ENCODE data around the gene CELF3. TPM values are rescaled to one million over a fixed set of nuclear protein-coding genes. Genes with fewer than 3 reads are reported as not detected.

Gene CELF3
- total RNA-seq = 0.18 TPM

GRCh38 chr1:151716771-151717631 is at the start of gene CELF3:
Gene CELF3 (minus strand): TSS chr1:151716803. CDS start chr1:151716020, 783 bp downstream.

GRCh38 chr1:151762941-151763921 is 46.6 kb upstream of the CELF3 start, which contains the start of gene MRPL9:
Gene MRPL9 (minus strand): TSS chr1:151763496. CDS start chr1:151763479, 17 bp downstream.

DNA sequence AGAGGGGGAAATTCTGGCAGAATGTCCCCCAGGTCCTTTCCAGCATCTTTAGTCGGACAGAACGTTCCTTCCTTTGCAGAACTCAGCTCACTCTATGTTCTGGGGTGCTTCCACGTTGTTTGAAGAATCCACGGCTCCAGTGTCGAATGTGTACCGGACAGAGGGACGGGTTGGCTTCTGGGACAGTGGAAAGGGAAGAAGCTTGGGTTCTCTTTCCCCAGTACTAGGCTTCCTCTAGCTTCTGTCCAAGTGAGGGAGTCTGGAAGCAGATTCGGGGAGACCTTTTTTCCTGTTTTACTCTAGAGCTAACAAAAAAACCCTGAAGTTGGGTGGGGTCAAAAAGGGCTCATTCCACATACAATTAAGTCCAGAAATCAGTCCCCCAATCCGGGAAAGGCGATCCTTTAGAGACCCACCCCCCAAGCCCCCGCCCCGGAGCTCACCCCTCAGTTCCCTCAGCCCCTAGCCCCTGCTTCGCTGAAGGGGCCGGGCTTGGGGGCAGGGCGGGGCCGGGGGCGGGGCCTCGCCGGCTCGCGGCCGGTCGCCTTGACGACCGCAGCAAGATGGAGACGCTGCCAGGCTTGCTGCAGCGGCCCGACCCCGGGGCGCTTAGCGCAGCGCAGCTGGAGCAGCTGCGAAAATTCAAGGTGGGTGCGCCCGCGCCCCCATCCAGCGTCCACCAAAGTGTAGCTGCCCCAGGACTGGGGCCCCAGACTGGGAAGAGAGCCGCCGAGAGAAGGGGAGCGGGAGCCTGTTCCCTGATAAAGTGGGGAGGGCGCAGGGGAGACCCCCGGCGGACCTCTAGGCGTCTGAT is 4.6 kb upstream of the CELF3 start, which contains the start of gene RIIAD1:
RIIAD1 (plus strand) TSS at position 549 of the 814 bp plus-strand sequence; CDS start at position 564, 15 bp downstream.

Small RNA genes within 50 kb of the gene (small RNA-seq; reads per million reads assigned to genes)
- not detected for gene RNU6-662P (ENCODE audit: low replicate concordance)

Other genes with a start within 250 kb of the CELF3 start
- gene CGN, start 205.4 kb downstream of the CELF3 start, total RNA-seq = 20.6 TPM
- 12.8 TPM for gene TUFT1, start 176.5 kb downstream of the CELF3 start, total RNA-seq
- gene SNX27, start 104.8 kb downstream of the CELF3 start, total RNA-seq = 44.3 TPM
- gene RIIAD1, start 4.7 kb upstream of the CELF3 start, total RNA-seq = 2.3 TPM
- gene MRPL9, start 46.7 kb upstream of the CELF3 start, total RNA-seq = 59.6 TPM
- gene TDRKH, start 73.7 kb upstream of the CELF3 start, total RNA-seq = 5.2 TPM
- 0.47 TPM for gene LINGO4, start 88.6 kb upstream of the CELF3 start, total RNA-seq
- 10.2 TPM for gene RORC, start 115.0 kb upstream of the CELF3 start, total RNA-seq
- 0.12 TPM for gene C2CD4D, start 123.0 kb upstream of the CELF3 start, total RNA-seq
- gene THEM5, start 136.9 kb upstream of the CELF3 start, total RNA-seq = 0.41 TPM
- 18.5 TPM for gene THEM4, start 192.7 kb upstream of the CELF3 start, total RNA-seq

Measured in metanephros (tissue), 2 donors.